ENCODE results near the gene HAUS8.

DNA sequence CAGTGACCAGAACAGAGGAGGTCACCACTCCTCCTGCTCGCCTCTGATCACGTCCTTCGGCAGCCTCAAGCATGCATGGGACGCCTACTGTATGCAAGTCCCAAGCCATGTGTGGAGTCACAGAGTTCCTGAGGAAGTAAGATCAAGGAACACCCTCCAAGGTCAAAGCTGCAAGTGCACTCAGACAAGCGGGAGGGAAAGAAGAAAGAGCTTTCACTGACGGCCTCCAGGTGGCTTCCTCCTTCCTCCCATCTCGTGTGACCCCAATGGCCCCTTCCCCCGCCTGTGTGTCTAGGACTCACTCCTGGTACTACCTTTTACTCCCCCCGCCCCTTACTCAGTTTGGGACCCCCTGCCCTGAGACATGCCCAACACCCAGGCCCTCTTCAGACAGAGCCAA lies 6.1 kb downstream of the HAUS8 start:
- TF ChIP-seq, protein P1, sequence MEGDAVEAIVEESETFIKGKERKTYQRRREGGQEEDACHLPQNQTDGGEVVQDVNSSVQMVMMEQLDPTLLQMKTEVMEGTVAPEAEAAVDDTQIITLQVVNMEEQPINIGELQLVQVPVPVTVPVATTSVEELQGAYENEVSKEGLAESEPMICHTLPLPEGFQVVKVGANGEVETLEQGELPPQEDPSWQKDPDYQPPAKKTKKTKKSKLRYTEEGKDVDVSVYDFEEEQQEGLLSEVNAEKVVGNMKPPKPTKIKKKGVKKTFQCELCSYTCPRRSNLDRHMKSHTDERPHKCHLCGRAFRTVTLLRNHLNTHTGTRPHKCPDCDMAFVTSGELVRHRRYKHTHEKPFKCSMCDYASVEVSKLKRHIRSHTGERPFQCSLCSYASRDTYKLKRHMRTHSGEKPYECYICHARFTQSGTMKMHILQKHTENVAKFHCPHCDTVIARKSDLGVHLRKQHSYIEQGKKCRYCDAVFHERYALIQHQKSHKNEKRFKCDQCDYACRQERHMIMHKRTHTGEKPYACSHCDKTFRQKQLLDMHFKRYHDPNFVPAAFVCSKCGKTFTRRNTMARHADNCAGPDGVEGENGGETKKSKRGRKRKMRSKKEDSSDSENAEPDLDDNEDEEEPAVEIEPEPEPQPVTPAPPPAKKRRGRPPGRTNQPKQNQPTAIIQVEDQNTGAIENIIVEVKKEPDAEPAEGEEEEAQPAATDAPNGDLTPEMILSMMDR (IDR thresholded peaks at IDR 0.05): no peak
- TF ChIP-seq POLR2A (IDR thresholded peaks at IDR 0.05): no peak
